Middle frontal gyrus (tissue), 1 donor: ENCODE results near the gene ZNF14.
"Not testable (repeated sequence)": the region's sequence is repeated elsewhere in the genome, so short reads cannot be mapped to it uniquely, and the experiment has no call there.

Source experiments
- DNase-seq: peaks from one replicate; pipeline ENCODE4 v3.0.0-alpha.2; 2015; ENCODE audit warnings: low spot score; ENCODE audit errors: extremely low spot score

Gene ZNF14

DNA sequence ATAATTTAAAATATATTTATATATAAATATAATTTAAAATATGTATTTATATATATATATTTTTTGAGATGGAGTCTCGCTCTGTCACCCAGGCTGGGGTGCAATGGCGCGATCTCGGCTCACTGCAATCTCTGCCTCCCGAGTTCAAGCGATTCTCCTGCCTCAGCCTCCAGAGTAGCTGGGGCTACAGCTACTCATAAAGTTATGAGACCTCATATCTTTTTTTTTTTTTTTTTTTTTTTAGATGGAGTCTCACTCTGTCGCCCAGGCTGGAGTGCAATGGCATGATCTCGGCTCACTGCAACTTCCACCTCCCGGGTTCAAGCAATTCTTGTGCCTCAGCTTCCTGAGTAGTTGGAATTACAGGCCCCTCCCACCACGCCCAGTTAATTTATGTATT, 43.9 kb downstream of the ZNF14 start:
- not testable (repeated sequence) for DNase-seq

DNA sequence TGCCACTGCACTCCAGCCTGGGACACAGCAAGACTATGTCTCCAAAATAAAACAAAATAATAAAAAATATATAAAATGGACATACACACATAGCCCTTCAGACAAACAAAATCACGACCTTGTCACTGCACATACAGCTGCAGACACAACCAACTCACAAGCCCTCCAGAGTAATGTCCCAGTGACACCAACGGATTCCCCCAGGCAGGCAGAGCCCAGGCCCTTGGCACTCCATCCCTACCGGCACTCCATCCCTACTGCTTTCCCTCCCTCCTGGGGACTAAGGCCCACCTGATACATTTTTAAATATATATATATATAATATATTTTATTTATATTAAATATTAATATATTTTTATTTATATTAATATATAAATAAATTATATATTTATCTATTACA, 45.8 kb downstream of the ZNF14 start:
- no peak for DNase-seq

DNA sequence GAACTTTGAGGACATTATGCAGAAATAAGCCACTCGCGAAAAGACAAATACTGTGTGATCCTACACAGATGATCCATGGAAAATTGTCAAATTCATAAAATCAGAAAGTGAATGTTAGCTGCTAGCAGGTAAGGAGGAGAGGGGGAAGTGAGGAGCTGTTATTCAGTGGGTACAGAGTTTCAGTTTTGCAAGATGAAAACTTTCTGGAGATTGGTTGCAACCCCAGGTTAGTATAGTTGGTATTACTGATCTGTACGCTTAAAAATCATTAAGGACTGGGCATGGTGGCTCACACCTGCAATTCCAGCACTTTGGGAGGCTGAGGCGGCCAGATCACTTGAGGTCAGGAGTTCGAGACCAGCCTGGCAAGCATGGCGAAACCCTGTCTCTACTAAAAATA, 46.3 kb downstream of the ZNF14 start:
- DNase-seq: no peak

DNA sequence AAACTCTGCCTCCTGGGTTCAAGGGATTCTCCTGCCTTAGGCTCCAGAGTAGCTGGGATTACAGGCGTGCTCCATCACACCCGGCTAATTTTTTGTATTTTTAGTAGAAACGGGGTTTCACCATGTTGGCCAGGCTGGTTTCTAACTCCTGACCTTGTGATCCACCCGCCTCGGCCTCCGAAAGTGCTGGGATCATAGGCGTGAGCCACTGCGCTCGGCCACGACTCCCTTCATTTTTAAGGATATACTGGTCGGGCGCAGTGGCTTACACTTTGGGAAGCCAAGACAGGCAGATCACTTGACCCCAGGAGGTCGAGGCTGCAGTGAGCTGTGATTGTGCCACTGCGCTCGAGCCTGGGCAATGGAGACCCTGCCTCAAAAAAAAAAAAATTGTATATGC, 46.8 kb downstream of the ZNF14 start:
- DNase-seq: not testable (repeated sequence)

DNA sequence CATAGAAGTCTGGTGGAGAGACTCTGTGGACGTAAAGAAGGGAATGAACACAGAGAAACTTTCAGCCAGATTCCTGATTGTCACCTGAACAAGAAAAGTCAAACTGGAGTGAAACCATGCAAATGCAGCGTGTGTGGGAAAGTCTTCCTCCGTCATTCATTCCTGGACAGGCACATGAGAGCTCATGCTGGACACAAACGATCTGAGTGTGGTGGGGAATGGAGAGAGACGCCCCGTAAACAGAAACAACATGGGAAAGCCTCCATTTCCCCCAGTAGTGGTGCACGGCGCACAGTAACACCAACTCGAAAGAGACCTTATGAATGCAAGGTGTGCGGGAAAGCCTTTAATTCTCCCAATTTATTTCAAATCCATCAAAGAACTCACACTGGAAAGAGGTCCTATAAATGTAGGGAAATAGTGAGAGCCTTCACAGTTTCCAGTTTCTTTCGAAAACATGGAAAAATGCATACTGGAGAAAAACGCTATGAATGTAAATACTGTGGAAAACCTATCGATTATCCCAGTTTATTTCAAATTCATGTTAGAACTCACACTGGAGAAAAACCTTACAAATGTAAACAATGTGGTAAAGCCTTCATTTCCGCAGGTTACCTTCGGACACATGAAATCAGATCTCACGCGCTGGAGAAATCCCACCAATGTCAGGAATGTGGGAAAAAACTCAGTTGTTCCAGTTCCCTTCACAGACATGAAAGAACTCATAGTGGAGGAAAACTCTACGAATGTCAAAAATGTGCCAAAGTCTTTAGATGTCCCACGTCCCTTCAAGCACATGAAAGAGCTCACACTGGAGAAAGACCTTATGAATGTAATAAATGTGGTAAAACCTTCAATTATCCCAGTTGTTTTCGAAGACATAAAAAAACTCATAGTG, 53.5 kb downstream of the ZNF14 start:
- DNase-seq: no peak

DNA sequence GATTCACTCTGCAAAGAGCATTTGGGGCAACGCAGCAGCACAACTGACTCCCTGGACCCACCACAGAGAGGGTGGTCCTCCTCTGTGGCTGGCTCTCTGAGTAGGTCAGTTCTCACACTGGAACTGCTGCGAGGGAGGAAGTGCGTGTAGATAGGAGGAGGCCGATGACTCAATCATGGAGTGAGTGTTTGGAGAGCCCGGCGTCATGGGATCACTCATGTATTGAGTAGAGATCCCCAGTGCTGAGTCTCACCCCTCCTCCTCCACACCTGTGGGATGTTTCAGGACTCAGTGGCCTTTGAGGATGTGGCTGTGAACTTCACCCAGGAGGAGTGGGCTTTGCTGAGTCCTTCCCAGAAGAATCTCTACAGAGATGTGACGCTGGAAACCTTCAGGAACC, 55.3 kb downstream of the ZNF14 start:
- DNase-seq: no peak

DNA sequence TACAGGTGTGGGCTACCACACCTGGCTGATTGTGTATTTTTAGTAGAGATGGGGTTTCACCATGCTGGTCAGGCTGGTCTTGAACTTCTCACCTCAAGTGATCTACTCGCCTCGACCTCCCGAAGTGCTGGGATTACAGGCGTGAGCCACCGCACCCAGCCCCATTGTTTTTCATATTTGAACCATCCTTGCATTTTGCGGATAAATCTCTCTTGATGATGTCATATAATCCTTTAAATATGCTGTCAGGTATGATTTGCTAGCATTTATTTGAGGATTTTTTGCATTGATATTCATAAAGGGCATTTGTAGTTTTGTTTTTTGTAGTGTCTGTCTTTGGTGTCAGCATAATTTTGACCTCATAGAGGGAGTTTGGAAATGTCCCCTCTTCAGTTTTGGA, 58.6 kb downstream of the ZNF14 start:
- DNase-seq: no peak

DNA sequence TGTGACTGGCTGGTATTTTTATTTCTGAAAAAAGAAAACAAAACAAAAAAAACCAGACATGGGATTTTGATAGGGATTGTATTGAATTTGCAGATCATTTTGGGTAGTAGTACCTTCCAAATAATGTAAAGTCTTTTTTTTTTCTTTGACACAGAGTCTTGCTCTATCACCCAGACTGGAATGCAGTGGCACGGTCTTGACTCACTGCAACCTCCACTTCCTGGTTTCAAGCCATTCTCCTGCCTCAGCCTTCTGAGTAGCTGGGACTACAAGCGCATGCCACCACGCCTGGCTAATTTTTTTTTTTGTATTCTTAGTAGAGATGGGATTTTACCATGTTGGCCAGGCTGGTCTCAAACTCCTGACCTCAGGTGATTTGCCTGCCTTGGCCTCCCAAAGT, 60.1 kb downstream of the ZNF14 start:
- DNase-seq: no peak

DNA sequence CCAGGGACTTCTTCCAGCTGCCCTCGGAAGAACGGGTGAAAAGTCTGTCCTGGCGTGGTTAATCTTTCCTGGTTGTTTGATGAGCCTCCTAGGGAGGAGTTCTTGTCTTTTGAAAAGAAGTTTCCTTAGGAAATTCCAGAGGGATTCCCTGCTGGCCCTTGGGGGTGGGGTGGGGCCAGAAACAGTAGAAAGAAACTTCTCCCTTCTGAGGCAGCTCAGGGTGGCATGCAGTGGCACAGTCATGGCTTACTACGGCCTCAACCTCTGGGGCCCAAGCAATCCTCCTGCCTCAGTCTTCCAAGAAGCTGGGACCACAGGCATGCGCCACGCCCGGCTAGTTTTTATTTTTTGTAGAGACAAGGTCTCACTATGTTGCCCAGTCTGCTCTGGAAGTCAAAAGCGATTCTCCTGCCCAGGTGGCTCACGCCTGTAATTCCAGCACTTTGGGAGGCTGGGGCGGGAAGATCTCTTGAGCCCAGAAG, 62.8 kb downstream of the ZNF14 start:
- DNase-seq: no peak

DNA sequence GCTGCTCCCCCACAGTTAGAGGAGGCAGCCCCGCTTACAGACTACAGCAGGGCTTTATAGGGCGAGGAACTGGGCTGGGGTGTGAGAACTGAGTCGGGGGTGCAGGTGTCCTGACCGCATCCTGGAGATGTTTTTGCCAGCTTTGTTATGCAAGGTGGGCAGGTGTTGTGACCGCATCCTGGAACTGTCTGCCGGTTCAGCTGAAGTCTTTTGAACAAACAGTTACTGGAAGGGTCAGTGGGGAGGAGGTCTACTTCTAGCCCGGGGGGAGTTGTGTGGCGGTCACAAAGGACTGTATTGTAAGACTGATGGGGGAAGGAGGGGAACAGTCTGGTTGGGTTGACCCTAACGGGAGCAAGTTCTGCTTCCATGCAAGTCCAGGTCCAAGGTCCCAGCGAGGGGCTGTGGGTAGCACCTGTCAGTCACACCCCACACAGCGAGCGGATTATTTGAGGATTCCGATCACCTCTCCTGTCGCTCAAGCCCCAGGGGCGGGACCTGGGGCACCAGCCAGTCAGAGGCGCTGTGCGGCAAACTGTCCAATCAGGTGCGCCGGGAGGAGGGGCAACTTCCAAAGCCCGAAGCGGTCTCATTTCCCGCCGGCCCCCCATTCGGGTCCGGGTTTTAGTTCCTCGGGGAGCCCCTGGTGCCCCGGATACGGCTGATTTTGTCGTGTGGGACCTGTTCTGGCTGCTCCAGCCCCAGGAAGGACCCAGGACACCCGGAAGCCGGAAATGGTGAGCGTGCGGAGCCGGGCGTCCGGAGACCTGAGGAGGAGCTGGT, 64.5 kb downstream of the ZNF14 start, which contains the start of gene ZNF101:
ZNF101 (plus strand) TSS at position 610 of the 783 bp plus-strand sequence; CDS start at position 735, 125 bp downstream.
- peak; percentile 93 for DNase-seq

DNA sequence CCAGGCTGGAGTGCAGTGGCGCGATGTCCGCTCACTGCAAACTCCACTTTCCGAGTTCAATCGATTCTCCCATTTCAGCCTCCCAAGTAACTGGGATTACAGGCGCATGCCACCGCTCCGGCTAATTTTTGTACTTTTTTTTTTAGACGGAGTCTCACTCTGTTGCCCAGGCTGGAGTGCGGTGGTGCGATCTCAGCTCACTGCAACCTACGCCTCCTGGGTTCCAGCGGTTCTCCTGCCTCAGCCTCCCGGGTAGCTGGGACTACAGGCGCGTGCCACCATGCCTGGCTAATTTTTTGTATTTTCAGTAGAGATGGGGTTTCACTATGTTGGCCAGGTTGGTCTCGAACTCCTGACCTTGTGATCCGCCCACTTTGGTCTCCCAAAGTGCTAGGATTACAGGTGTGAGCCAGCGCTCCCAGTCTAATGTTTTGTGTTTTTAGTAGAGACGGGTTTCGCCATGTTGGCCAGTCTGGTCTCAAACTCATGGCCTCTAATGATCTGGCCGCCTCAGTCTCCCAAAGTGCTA, 67.4 kb downstream of the ZNF14 start:
- not testable (repeated sequence) for DNase-seq

DNA sequence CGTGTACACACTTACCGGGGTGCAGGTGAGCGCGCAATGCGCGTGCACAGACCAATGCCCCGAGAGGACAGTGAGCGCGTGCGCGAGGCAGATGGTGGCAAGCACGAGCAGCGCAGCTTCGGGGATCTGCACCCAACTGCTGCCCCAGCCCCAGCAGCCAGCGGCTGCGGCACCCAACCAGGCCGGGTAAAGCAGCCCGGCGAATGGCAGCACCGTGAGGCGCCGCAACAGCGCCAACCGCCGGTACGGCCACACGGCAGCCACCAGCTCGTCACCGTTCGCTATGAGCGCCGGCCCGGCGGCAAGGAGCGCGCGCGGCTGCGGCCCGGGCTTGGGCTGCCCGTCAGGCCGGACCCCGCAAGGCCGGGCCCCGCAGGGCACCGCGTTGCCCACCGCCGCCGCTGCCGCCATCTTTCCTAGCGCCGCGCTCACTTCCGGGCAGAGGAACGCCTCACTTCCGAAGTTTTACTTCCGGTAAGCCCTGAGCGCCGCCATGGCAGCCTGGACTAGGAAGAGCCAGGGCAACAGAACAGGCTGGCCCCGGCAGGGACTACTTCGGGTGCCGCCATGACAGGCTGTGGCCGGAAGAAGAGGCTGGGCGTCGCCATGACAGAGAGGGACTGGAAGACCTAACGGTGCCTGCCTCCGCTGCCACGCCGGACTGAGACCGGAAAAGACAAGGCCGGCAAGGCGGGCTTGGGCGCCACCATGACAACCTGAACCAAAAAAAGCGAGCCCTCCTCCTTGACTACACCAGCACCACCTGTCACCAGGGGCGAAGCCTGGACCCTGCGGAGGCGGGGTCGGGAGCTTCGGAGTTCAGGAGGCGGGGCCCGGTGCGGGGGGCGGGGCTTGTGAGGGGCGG, 69.4 kb downstream of the ZNF14 start, which contains the start of gene ATP13A1:
ATP13A1 (minus strand) TSS at position 421 of the 865 bp plus-strand sequence; CDS start at position 411, 10 bp downstream.
- peak; percentile 97 for DNase-seq

DNA sequence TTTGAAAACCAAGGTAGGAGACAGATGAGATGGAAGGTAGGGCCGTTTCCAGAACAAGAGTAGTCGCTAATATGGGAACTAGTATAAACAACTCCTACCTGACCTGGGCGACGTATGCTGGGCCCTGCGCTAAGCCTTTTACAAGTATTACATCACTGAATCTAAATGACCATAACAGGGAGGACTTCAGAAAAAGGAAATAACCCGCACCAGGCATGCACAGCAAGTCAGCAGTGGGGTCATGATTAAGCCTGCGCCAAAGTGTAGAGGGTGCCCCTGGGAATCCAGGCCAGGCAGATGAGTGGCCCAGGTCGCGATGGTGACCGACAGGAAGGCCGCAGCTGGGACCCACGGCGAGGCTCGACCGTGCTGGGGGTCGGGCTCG, 70.0 kb downstream of the ZNF14 start:
- no peak for DNase-seq

DNA sequence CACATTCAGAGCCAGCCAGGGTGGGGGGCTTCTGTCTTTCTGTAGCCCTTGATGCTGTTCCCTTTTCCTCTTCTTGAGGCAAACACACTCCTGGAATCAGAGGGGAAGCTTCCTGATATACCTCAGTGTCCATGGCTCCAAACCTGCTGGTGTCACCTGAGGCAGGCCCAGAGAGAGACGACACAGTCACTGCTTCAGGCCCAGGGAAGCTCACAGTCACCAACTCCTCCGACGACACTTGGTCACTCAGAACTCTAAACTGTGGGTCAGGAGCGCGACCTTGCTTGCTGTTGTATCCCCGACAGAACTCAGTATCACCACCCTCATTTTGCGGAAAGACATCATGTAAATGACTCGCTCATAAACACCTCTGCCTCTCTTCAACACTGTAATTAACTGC, 70.6 kb downstream of the ZNF14 start:
- DNase-seq: no peak

DNA sequence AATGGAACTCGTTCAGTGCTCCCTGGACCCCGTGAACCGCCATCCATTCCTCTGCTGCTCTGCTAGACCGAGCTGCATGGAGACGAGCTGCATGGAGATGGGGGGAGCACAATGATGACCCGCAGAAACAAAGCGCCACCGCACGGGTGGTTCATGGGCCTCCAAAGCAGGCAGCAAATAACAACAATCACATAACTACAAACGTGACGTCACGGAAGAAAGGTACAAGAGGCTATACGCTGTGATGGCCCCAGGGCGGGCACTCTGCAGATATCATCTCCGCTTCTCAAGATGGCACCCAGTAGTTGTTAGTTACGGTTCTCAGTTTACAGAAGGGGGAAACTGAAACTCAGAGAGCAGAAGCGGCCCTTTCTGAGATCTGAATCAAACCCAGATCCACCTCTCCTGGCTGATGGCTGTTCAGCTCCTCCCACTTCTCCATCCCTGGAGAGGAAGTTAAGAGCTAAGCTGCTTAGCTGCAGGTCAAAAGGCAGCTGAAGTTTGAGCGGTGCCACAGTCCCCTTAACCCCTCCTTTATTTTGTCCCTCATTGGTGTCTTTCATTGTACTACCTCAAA, 71.1 kb downstream of the ZNF14 start:
- no peak for DNase-seq

DNA sequence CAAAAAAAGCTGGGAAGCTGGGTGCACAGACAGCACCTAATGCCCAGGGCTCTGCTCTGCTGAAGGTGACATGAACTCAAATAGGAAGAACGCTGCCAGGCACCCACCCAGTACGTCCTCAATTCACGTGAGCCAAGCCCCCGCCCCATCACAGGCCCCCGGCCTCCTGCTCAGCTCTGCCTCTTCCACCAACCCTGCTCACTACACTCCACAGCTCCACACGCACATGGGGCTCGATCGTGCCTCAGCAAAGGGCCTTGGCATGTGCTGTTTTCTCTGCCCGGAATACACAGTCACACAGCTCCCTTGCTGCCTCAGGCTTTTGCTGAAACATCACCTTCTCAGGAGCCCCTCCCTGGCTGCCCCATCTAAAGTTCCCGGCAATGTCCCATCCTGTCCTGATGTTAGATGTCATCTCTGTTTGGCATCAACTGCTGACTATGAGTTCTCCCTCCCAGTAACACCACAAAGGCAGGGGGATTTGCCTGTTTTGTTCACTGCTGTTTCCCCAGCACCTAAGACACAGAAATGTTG, 71.7 kb downstream of the ZNF14 start:
- DNase-seq: no peak
